Activated CD8-positive, alpha-beta memory T cell treated with anti-CD3 and anti-CD28 coated beads for 24 hours (primary cell): ENCODE results near the gene GAGE13.
"Not testable (repeated sequence)": the region's sequence is repeated elsewhere in the genome, so short reads cannot be mapped to it uniquely, and the experiment has no call there.

ENCODE experiments used
- DNase-seq: peaks from one replicate; pipeline ENCODE4 v3.0.0-alpha.2; 2020

Gene GAGE13, protein sequence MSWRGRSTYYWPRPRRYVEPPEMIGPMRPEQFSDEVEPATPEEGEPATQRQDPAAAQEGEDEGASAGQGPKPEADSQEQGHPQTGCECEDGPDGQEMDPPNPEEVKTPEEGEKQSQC

GRCh38 chrX:49331282-49331681 lies at the start of gene GAGE13:
Gene GAGE13 (plus strand): TSS chrX:49331582. CDS start chrX:49332738, 1,156 bp downstream.
- not testable (repeated sequence) for DNase-seq

DNA sequence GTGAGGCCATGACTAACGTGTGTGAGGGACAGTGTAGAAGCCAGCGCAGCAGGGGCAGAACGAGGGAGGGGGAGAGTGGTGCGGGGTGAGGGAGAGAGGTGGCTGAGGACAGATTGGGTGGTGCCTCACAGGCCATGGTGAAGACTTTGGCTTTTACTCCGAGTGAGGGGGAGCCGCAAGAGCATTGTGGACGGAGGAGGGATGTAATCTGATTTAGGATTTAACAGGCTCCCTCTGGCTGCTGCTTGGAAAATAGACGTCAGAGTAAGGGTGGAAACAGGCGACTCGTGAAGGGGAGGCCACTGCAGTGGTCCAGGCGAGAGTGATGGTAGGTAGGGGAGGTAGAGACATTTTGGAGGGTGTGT lies 48.8 kb upstream of the GAGE13 start:
- no peak for DNase-seq

DNA sequence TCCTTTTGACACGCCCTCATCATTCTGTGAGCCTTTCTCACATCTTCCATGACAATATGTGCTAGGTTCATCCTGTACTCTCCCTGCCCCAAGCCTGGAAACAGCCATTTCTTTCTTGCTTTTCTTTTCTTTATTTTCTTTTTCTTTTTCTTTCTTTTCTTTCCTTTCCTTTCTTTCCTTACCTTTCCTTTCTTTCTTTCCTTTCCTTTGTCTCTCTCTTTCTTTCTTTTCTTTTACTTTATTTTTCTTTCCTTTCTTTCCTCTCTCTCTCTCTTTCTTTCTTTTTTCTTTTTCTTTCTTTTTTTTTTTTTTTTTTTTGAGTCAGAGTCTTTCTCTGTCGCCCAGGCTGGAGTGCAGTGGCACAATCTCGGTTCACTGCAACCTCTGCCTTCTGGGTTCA lies 47.2 kb upstream of the GAGE13 start:
- DNase-seq, result no peak

DNA sequence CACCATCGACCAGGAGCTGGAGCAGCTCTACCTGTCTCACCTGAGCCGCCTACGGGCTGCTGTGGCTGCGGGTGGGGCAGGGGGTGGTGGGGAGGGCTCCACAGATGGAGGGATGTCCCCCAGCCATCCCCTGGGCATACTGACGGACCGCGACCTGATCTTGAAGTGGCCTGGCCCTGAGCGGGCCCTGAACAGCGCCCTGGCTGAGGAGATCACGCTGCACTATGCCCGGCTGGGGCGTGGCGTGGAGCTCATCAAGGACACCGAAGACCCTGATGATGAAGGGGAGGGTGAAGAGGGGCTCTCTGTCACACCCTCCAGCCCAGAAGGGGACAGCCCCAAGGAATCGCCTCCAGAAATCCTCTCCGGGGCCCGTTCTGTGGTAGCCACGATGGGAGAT lies 45.2 kb upstream of the GAGE13 start:
- DNase-seq, result no peak

GRCh38 chrX:49286581-49286980 lies 44.8 kb upstream of the GAGE13 start:
- no peak for DNase-seq

DNA sequence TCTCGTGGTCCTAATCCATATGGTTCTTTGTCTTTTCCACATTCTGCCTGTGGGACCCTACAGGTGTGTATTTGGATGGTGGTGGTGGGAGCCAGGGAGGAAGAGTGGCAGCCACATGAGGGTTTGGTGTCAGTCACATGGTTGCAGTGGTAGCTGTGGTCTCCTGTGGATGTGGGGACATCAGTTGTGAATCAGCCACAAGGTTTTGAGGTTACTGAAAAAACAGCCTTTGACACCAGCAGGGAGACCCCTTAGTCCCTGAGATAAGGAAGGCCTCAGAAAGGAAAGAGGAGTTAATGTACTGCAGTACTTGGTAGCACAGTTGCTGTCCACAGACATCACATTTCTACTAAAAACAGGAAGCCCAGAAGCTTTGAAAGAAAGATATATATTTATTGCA lies 43.7 kb upstream of the GAGE13 start:
- no peak for DNase-seq

DNA sequence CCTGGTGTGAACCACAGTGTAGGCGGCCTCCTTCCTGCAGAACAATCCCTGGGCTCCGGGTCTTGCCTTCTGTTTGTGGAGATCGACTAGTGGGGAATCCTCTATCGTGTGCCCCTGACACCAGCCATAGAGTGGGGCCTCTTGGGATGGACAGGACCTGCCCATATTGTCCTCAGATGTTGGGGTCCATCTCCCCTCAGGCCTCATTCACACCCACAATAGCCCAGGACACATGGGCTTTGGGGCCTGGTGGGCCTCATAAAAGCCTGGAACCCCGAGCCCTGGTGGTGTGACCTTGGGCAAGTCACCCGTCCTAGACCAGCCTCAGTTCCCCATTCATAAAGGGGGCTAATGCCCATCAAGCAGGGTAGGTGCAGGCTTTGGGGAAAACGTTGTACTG lies 41.2 kb upstream of the GAGE13 start:
- no peak for DNase-seq

DNA sequence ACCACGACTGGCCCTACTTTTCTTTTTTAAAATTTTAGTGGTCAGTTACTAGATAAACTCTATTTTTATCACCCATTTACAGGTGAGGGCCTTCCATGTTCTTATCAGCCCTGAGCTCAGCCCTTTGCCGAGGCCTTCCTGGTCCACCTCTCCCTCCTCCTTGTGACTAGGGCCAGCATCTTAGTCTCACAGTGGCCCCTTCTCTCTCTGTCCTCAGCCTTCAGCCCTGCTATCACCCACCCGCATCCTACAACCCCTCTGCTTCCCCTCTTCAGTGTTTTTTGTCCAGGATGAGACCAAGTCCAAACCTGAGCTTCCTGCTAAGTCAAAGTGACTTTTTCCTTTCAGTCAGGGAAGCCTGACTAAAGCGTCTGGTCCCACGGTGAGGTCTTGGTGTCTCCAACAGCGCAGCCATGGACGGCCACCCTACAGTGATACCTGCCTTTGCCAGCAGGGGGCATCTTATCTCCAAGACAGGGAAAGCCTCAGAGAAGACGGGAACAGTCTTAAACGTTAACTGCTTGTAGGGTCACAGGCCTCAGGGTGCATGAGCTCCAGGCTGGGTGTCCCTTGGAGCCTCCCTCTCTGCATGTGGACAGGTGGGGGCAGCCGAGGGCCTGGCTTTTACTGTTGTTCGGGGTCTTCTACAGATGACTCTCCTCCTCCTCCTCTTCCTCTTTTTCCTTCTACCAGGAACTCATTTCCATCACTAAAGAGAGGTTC lies 39.6 kb upstream of the GAGE13 start:
- DNase-seq, result peak; percentile 90

GRCh38 chrX:49292400-49293362 lies 38.7 kb upstream of the GAGE13 start:
- no peak for DNase-seq

GRCh38 chrX:49299293-49299692 lies 32.1 kb upstream of the GAGE13 start:
- DNase-seq, result not testable (repeated sequence)

GRCh38 chrX:49300703-49301102 lies 30.7 kb upstream of the GAGE13 start:
- DNase-seq, result no peak

DNA sequence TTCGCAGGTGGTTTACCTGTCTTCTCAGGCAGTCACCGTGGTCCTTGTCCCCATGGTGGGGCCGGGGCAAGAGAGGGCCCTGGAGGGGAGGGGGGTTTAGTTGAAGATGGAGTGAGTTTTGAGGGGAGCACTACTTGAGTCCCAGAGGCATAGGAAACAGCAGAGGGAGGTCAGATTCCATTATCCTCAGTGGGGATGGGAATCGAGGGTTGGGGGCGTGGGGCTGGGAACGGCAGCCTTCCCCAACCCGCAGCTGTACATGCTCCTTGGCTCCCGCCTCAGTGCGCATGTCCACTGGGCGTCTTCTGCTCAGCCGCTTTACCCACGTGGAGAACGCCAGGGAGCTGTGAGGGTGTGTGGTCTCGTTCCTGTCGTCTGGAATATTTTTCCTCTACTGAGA lies 28.0 kb upstream of the GAGE13 start, which contains the start of gene GAGE10:
Gene GAGE10 (plus strand): TSS at position 301 of the 400 bp plus-strand sequence. CDS start 1,214 bp downstream, outside the sequence.
- DNase-seq, result no peak

DNA sequence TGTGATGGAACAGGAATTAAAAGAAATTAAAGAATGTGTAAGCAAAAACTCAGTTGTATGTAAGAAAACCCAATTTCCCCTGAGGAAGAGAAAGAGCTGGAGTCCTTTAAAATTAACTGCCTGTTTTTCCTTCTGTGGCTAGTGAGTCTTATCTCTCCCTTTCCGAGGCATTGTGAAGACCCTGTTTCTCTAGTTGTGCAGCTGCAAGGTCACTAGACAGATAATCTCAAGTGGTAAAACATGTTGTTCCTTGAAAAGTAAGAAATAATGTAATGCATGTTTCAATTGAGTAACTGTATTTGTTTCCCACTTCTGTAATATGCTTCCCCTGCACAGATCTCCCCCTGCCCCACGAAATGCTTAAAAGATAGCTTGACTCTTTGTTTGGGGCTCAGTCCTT lies 23.6 kb upstream of the GAGE13 start:
- DNase-seq, result not testable (repeated sequence)

- no peak for DNase-seq
Observed at GRCh38 chrX:49308604-49309269, 22.6 kb upstream of the GAGE13 start.

DNA sequence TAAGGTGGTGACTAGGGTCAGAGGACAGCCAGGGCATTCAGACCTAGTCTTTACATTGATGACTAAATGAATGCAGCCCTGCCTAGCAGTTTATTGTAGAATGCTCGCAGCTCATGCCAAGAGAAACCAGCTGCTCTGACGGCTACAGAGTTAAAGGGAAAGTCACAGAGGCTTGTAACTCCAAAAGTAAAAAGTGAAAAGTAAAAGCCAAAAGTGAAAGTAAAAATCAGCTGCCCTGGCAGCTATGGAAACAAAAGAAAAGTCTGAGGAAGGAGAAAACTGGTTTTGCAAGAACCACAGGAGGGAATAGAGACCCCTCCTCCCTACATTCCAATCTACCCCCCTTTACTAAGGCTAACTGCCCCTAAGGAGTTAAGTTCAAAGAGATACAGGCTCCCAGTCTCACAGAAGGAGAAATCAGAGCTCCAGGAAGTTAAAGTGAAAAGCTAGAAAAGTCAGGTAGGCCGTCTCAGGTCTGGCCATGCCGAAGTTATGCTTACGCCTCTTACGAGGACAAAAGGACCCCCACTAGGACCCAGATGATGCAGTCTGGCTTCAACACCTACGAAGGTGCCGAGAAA lies 21.9 kb upstream of the GAGE13 start:
- no peak for DNase-seq

DNA sequence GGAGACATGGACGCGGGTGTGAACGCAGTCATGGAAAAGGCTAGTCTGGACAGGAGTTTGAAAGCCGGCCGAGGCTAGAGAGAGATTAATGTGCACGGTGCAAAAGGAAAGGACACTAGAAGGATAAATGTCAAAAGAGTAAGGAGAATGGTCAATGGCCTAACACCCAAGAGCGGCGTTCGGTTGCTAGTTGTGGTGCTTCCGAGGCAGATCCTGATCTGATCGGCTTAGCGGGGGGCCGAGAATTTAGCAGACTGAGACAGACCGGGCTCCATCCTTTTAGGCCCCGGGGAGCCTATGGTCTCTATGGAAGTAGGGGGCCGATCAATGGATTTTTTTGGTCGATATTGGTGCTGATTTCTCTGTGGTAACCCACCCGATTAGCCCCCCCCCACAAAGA lies 21.0 kb upstream of the GAGE13 start:
- no peak for DNase-seq

GRCh38 chrX:49312176-49312575 lies 19.2 kb upstream of the GAGE13 start:
- no peak for DNase-seq

DNA sequence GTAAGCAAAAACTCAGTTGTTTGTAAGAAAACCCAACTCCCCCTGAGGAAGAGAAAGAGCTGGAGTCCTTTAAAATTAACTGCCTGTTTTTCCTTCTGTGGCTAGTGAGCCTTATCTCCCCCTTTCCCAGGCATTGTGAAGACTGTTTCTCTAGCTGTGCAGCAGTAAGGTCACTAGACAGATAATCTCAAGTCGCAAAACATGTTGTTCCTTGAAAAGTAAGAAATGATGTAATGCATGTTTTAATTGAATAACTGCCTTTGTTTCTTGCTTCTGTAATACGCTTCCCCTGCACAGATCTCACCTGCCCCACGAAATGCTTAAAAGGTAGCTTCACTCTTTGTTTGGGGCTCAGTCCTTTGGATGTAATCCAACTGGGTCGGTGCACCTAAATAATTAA lies 15.3 kb upstream of the GAGE13 start:
- no peak for DNase-seq

- not testable (repeated sequence) for DNase-seq
Observed at GRCh38 chrX:49321737-49322136, 9.6 kb upstream of the GAGE13 start, which contains the start of gene GAGE12J. Gene GAGE12J (plus strand): TSS chrX:49322037. CDS start chrX:49323194, 1,157 bp downstream.

- DNase-seq, result peak; percentile 17
Observed at GRCh38 chrX:49322266-49322665, 9.1 kb upstream of the GAGE13 start.

DNA sequence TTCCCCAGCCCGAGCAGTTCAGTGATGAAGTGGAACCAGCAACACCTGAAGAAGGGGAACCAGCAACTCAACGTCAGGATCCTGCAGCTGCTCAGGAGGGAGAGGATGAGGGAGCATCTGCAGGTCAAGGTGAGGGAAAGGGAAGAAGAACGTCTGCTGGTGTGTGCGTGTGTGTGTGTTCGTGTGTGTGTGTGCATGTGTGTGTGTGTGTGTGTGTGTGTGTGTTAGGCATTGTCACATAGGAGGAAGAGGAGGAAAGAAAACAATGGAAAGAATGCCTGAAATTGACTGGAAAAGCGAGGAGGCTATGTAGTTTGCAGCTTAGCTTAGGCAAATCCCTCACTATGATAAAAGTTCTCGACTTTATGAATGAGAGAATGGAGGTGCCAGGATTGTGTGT lies 7.6 kb upstream of the GAGE13 start:
- peak; percentile 54 for DNase-seq

GRCh38 chrX:49330421-49330820 lies 961 bp upstream of the GAGE13 start:
- peak; percentile 13 for DNase-seq

GRCh38 chrX:49331841-49332240 lies 459 bp downstream of the GAGE13 start:
- peak; percentile 74 for DNase-seq
